BLaER1 treated with 17β-estradiol and CSF1 and Interleukin-3, amounts not matched to agents 10 nM and 100 nM (cell line): ENCODE data around the gene TDRD10.

Source experiments
- H3K27ac ChIP-seq, 11 experiments: shearing (Covaris generic); formaldehyde crosslinking; 2 replicates each; pipeline ENCODE4 v1.8.1; 2022
- H3K27me3 ChIP-seq, 11 experiments: shearing (Covaris generic); formaldehyde crosslinking; 2 replicates each; pipeline ENCODE4 v1.8.1; 2022
- H3K36me3 ChIP-seq, 11 experiments: shearing (Covaris generic); formaldehyde crosslinking; 2 replicates each; pipeline ENCODE4 v1.8.1; 2022
- H3K4me1 ChIP-seq, 10 experiments: shearing (Covaris generic); formaldehyde crosslinking; 2 replicates each; pipeline ENCODE4 v1.8.1; 2022
- H3K4me2 ChIP-seq, 11 experiments: shearing (Covaris generic); formaldehyde crosslinking; 2 replicates each; pipeline ENCODE4 v1.8.1; 2022
- H3K4me3 ChIP-seq, 10 experiments: shearing (Covaris generic); formaldehyde crosslinking; 2 replicates each; pipeline ENCODE4 v1.8.1; 2022
- H3K9ac ChIP-seq, 11 experiments: shearing (Covaris generic); formaldehyde crosslinking; 2 replicates each; pipeline ENCODE4 v1.8.1; 2022
- H3K9me3 ChIP-seq, 11 experiments: shearing (Covaris generic); formaldehyde crosslinking; replicated peaks in 1 of 11; 2 replicates each; pipeline ENCODE4 v1.8.1; 2022
- H4K20me1 ChIP-seq, 11 experiments: shearing (Covaris generic); formaldehyde crosslinking; 2 replicates each; pipeline ENCODE4 v1.8.1; 2022
- Cebpa-rat ChIP-seq, 11 experiments: shearing (Covaris generic); IDR thresholded peaks; 2 replicates each; pipeline ENCODE4 v1.8.1; 2022

The TDRD10 gene

GRCh38 chr1:154471304-154471703 is 30.7 kb upstream of the TDRD10 start:
- Histone ChIP-seq H4K20me1 (peaks cover 0 to 53% (median 43%) of the 10 kb centered on the region in 11 experiments; a peak in 18 of 22 replicates), H3K27ac (no peak overlapping the region), H3K9me3 (no peaks in the 10 kb centered on the region), H3K36me3 (peaks cover 0 to 28% (median 12%) of the 10 kb centered on the region in 11 experiments; a peak in 14 of 22 replicates), H3K27me3 (no peaks in the 10 kb centered on the region), H3K4me3 (no peak overlapping the region), H3K4me1 (peaks cover 9 to 29% (median 16%) of the 10 kb centered on the region in 10 experiments; a peak in 19 of 20 replicates), H3K4me2 (no peak overlapping the region), H3K9ac (no peak overlapping the region)
- no peak for TF ChIP-seq Cebpa-rat (IDR thresholded peaks at IDR 0.05)

DNA sequence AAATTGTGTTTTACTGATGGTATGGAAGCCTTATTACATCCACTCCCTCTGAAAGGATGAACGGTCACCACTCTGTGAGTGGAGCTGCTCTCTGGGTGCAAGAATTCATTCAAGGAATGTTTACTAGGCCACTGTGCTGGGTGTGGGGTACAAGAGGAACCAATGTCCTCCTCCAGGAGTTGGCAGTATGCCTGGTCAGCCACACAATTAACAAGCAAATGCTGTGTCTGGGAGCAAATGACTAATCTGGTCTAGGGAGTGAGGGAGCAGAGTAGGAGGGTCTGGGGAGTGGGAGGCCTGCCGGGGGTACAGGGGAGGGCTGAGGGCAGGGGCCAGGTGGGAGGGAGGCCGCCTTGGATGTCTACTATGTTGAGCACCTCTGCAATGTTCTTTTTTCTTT is 27.2 kb upstream of the TDRD10 start:
- peaks cover 19 to 45% (median 35%) of the 10 kb centered on the region in 10 experiments for H3K4me1 ChIP-seq
- H3K9ac ChIP-seq: no peak overlapping the region
- TF ChIP-seq Cebpa-rat (IDR thresholded peaks at IDR 0.05): no peak
- peak overlapping the region in 4 of 11 experiments; percentile 35 to 69 (median 50); a peak in 8 of 22 replicates for H3K4me2 ChIP-seq
- H3K9me3 ChIP-seq: no peaks in the 10 kb centered on the region
- no peaks in the 10 kb centered on the region for H3K36me3 ChIP-seq
- no peak overlapping the region for H3K4me3 ChIP-seq
- no peak overlapping the region for H3K27ac ChIP-seq
- peaks cover 0 to 18% (median 8%) of the 10 kb centered on the region in 11 experiments; a peak in 12 of 22 replicates for H4K20me1 ChIP-seq
- no peaks in the 10 kb centered on the region for H3K27me3 ChIP-seq

- peaks cover 30 to 60% (median 50%) of the 10 kb centered on the region in 10 experiments for H3K4me1 ChIP-seq
Measured at GRCh38 chr1:154476791-154477190, 25.2 kb upstream of the TDRD10 start.

GRCh38 chr1:154478013-154478412 is 24.0 kb upstream of the TDRD10 start:
- Histone ChIP-seq H3K4me2 (peak overlapping the region; percentile 0 to 59 (median 33); a peak in 17 of 22 replicates), H3K27ac (peak overlapping the region in 8 of 11 experiments; percentile 2 to 52 (median 28); a peak in 10 of 22 replicates)

More at GRCh38 chr1:154476791-154477190, 25.2 kb upstream of the TDRD10 start:
- Histone ChIP-seq H3K9ac (no peak overlapping the region), H3K36me3 (no peaks in the 10 kb centered on the region), H3K4me2 (no peak overlapping the region), H3K9me3 (no peaks in the 10 kb centered on the region), H3K27me3 (no peaks in the 10 kb centered on the region), H3K4me3 (no peak overlapping the region), H3K27ac (no peak overlapping the region), H4K20me1 (no peaks in the 10 kb centered on the region; a peak in 1 of 22 replicates)
- no peak for TF ChIP-seq Cebpa-rat (IDR thresholded peaks at IDR 0.05)

GRCh38 chr1:154478639-154479038 is 23.4 kb upstream of the TDRD10 start:
- Histone ChIP-seq H3K4me3 (no peak overlapping the region), H3K9ac (peak overlapping the region in 5 of 11 experiments; percentile 4 to 36 (median 27); a peak in 4 of 22 replicates), H3K27ac (peak overlapping the region in 8 of 11 experiments; percentile 2 to 70 (median 38); a peak in 8 of 22 replicates), H4K20me1 (no peaks in the 10 kb centered on the region), H3K4me2 (peak overlapping the region; percentile 0 to 59 (median 33); a peak in 18 of 22 replicates), H3K36me3 (no peaks in the 10 kb centered on the region), H3K4me1 (peaks cover 30 to 63% (median 51%) of the 10 kb centered on the region in 10 experiments), H3K27me3 (no peaks in the 10 kb centered on the region), H3K9me3 (no peaks in the 10 kb centered on the region)
- TF ChIP-seq Cebpa-rat (IDR thresholded peaks at IDR 0.05): no peak

More at GRCh38 chr1:154478013-154478412, 24.0 kb upstream of the TDRD10 start:
- H3K9me3 ChIP-seq: no peaks in the 10 kb centered on the region
- H3K4me1 ChIP-seq: peaks cover 30 to 60% (median 50%) of the 10 kb centered on the region in 10 experiments
- H3K36me3 ChIP-seq: no peaks in the 10 kb centered on the region
- no peaks in the 10 kb centered on the region for H3K27me3 ChIP-seq
- peak overlapping the region in 6 of 11 experiments; percentile 4 to 36 (median 21); a peak in 4 of 22 replicates for H3K9ac ChIP-seq
- no peaks in the 10 kb centered on the region for H4K20me1 ChIP-seq
- no peak for TF ChIP-seq Cebpa-rat (IDR thresholded peaks at IDR 0.05)
- H3K4me3 ChIP-seq: no peak overlapping the region

- Histone ChIP-seq H3K4me3 (no peak overlapping the region), H3K4me2 (peak overlapping the region in 8 of 11 experiments; percentile 3 to 59 (median 15); a peak in 6 of 22 replicates), H3K27ac (peak overlapping the region in 7 of 11 experiments; percentile 18 to 70 (median 39); a peak in 12 of 22 replicates)
Measured at GRCh38 chr1:154479764-154480421, 22.1 kb upstream of the TDRD10 start.

GRCh38 chr1:154481053-154481452 is 21.0 kb upstream of the TDRD10 start:
- peak overlapping the region in 7 of 11 experiments; percentile 6 to 30 (median 23); a peak in 5 of 22 replicates for H3K9ac ChIP-seq
- H3K36me3 ChIP-seq: no peaks in the 10 kb centered on the region
- H3K4me3 ChIP-seq: no peak overlapping the region
- no peaks in the 10 kb centered on the region for H3K9me3 ChIP-seq
- no peaks in the 10 kb centered on the region for H3K27me3 ChIP-seq
- H4K20me1 ChIP-seq: no peaks in the 10 kb centered on the region
- peak overlapping the region in 8 of 11 experiments; percentile 7 to 42 (median 18); a peak in 11 of 22 replicates for H3K27ac ChIP-seq
- peaks cover 36 to 72% (median 65%) of the 10 kb centered on the region in 10 experiments for H3K4me1 ChIP-seq
- peak overlapping the region in 10 of 11 experiments; percentile 1 to 33 (median 16); a peak in 12 of 22 replicates for H3K4me2 ChIP-seq
- no peak for TF ChIP-seq Cebpa-rat (IDR thresholded peaks at IDR 0.05)

More at GRCh38 chr1:154479764-154480421, 22.1 kb upstream of the TDRD10 start:
- no peak for TF ChIP-seq Cebpa-rat (IDR thresholded peaks at IDR 0.05)
- H3K27me3 ChIP-seq: no peaks in the 10 kb centered on the region
- no peaks in the 10 kb centered on the region for H3K36me3 ChIP-seq
- H3K9me3 ChIP-seq: no peaks in the 10 kb centered on the region
- peaks cover 24 to 63% (median 53%) of the 10 kb centered on the region in 10 experiments for H3K4me1 ChIP-seq
- peak overlapping the region in 4 of 11 experiments; percentile 1 to 49 (median 16); a peak in 3 of 22 replicates for H3K9ac ChIP-seq
- H4K20me1 ChIP-seq: no peaks in the 10 kb centered on the region

DNA sequence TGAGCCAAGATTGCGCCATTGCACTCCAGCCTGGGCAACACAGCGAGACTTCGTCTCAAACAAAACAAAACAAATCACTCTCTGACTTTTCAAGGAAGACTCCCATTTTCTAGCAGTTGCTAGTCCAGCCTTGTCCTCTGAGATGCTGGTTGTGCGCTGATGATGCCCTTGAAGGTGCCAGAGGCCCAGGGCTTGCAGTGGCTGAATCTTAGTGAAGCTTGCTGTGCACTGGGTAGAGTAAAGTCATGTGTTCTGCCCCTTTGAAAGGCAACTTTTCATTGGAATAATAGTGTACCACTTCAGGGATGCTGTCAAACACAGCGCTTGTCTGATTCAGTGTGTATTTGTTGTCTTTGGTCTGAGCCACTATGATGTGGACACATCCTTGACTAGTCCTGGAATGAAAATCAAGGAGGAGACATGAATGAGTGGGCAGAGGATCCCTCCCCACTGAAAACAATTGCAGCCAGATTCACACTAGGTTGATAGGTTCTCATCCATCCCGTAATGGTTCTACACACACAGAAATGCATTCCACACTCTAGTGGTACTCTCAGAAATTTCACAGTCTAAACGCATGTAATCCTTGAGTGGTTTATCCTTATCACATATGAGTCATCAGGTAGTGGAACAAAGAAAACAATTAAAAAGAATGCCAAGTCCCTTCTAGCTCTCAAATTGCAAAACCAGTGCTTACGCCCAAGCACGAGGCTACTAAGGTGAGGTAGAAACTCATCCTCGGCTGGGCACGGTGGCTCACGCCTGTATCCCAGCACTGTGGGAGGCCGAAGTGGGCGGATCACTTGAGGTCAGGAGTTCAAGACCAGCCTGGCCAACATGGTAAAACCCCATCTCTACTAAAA is 17.8 kb upstream of the TDRD10 start:
- no peaks in the 10 kb centered on the region for H3K27me3 ChIP-seq
- H3K4me3 ChIP-seq: no peak overlapping the region
- TF ChIP-seq Cebpa-rat (IDR thresholded peaks at IDR 0.05): no peak
- peak overlapping the region; percentile 55 to 84 (median 75); a peak in 21 of 22 replicates for H3K4me2 ChIP-seq
- no peaks in the 10 kb centered on the region for H3K36me3 ChIP-seq
- H3K9me3 ChIP-seq: no peaks in the 10 kb centered on the region
- peak overlapping the region in 9 of 11 experiments; percentile 34 to 78 (median 68); a peak in 16 of 22 replicates for H3K27ac ChIP-seq
- H3K4me1 ChIP-seq: peaks cover 36 to 69% (median 65%) of the 10 kb centered on the region in 10 experiments
- no peaks in the 10 kb centered on the region for H4K20me1 ChIP-seq
- peak overlapping the region in 3 of 11 experiments; percentile 30 to 41 (median 38); a peak in 1 of 22 replicates for H3K9ac ChIP-seq
